Ureter (tissue), 1 donor: ENCODE measurements around the gene CD164L2. TPM values are rescaled to one million over a fixed set of nuclear protein-coding genes. Genes with fewer than 3 reads are reported as not detected.
"Not testable (repeated sequence)": the region's sequence is repeated elsewhere in the genome, so short reads cannot be mapped to it uniquely, and the experiment has no call there.

ENCODE experiments used
- DNase-seq: peaks from one replicate; pipeline ENCODE4 v3.0.0-alpha.2; 2020; ENCODE audit warnings: low spot score
- total RNA-seq: library from RNA; stranded (reverse); gene quantifications from one replicate; pipeline ENCODE4 v1.2.4, GENCODE V29; 2023
- donor health status: DM: yes; HTN: yes; CAD: no.

Gene CD164L2
- total RNA-seq: not detected

- DNase-seq: no peak
Measured at GRCh38 chr1:27383039-27383605, at the start of gene CD164L2. CD164L2 (minus strand) TSS chr1:27383333; CDS start chr1:27383239, 94 bp downstream.

GRCh38 chr1:27432725-27433124, 49.6 kb upstream of the CD164L2 start:
- DNase-seq: not testable (repeated sequence)

GRCh38 chr1:27431601-27431940, 48.4 kb upstream of the CD164L2 start:
- DNase-seq: no peak

- no peak for DNase-seq
Measured at GRCh38 chr1:27430903-27431600, 47.9 kb upstream of the CD164L2 start.

- DNase-seq: no peak
Measured at GRCh38 chr1:27429029-27429425, 45.9 kb upstream of the CD164L2 start.

GRCh38 chr1:27428316-27429028, 45.3 kb upstream of the CD164L2 start:
- no peak for DNase-seq

- DNase-seq: no peak
Measured at GRCh38 chr1:27427816-27428315, 44.7 kb upstream of the CD164L2 start.

GRCh38 chr1:27427329-27427728, 44.2 kb upstream of the CD164L2 start:
- DNase-seq: no peak

- DNase-seq: no peak
Measured at GRCh38 chr1:27423709-27424108, 40.6 kb upstream of the CD164L2 start.

GRCh38 chr1:27418326-27419185, 35.4 kb upstream of the CD164L2 start:
- peak; percentile 82 for DNase-seq

- no peak for DNase-seq
Measured at GRCh38 chr1:27417713-27418112, 34.6 kb upstream of the CD164L2 start.

GRCh38 chr1:27416387-27417111, 33.4 kb upstream of the CD164L2 start:
- no peak for DNase-seq

GRCh38 chr1:27414091-27414490, 31.0 kb upstream of the CD164L2 start:
- no peak for DNase-seq

- DNase-seq: no peak
Measured at GRCh38 chr1:27413004-27413403, 29.9 kb upstream of the CD164L2 start.

GRCh38 chr1:27412502-27412901, 29.4 kb upstream of the CD164L2 start:
- no peak for DNase-seq

GRCh38 chr1:27410709-27411108, 27.6 kb upstream of the CD164L2 start:
- DNase-seq: no peak

- no peak for DNase-seq
Measured at GRCh38 chr1:27409669-27410068, 26.5 kb upstream of the CD164L2 start.

GRCh38 chr1:27408151-27408550, 25.0 kb upstream of the CD164L2 start:
- DNase-seq: no peak

GRCh38 chr1:27406791-27407190, 23.7 kb upstream of the CD164L2 start:
- DNase-seq: not testable (repeated sequence)

GRCh38 chr1:27406362-27406680, 23.2 kb upstream of the CD164L2 start:
- DNase-seq: no peak

- DNase-seq: not testable (repeated sequence)
Measured at GRCh38 chr1:27405598-27406361, 22.6 kb upstream of the CD164L2 start.
